ENCODE results near the gene DNAL1. TPM values are rescaled to one million over a fixed set of nuclear protein-coding genes. Genes with fewer than 3 reads are reported as not detected.

The DNAL1 gene
- total and polyA plus RNA-seq, 10 of the 15 experiments (the other 5 are each of a cell fraction or from before 2014, with no cell fraction given): 2.4 to 18.2 (median 7.4) TPM

GRCh38 chr14:73644531-73645247 is at the start of gene DNAL1 (continued):
- TF ChIP-seq ZNF687 (IDR thresholded peaks at IDR 0.05) (peak; percentile 85), CTCF (IDR thresholded peaks at IDR 0.05 in 2 of 3, conservative IDR thresholded peaks at IDR 0.05 in 1 of 3; ENCODE audit: control insufficient read depth in 2 of 3, extremely low read depth in 1 of 3, insufficient read depth in 1 of 3, low read depth in 3 of 3, low read length in 3 of 3) (no peak), CREM (IDR thresholded peaks at IDR 0.05; ENCODE audit: low read depth) (no peak), FOXK2 (IDR thresholded peaks at IDR 0.05) (no peak), GABPA (IDR thresholded peaks at IDR 0.05; ENCODE audit: low read depth) (0 out of 2 replicates have a peak, but pooled peaks have one; percentile 33), POLR2A (IDR thresholded peaks at IDR 0.05; ENCODE audit: low read depth, low read length) (peak; percentile 95), TCF3 (IDR thresholded peaks at IDR 0.05; ENCODE audit: borderline replicate concordance, insufficient read depth, low read depth, low read length) (0 out of 2 replicates have a peak, but pooled peaks have one; percentile 54), SMAD5 (IDR thresholded peaks at IDR 0.05; ENCODE audit: low read depth) (peak; percentile 83; the same call in 1 of the 2 replicates), POLR2AphosphoS5 (IDR thresholded peaks at IDR 0.05; ENCODE audit: low read length) (peak; percentile 94), NR2C2 (IDR thresholded peaks at IDR 0.05; ENCODE audit: borderline replicate concordance, control insufficient read depth, insufficient read length, low read depth) (no peak), DPF2 (IDR thresholded peaks at IDR 0.05) (0 out of 2 replicates have a peak, but pooled peaks have one; percentile 12), PRDM15 (CRISPR knock-in tag; IDR thresholded peaks at IDR 0.05) (no peak), STAT1 (conservative IDR thresholded peaks at IDR 0.05) (no peak), BHLHE40 (IDR thresholded peaks at IDR 0.05; ENCODE audit: borderline replicate concordance in 1 of 2, low read depth in 2 of 2, low read length in 1 of 2) (peak in 1 of 2 experiments; percentile 34; a peak in 1 of 4 replicates), BCLAF1 (IDR thresholded peaks at IDR 0.05) (no peak), NR2C1 (IDR thresholded peaks at IDR 0.05) (peak; percentile 87), MEF2A (IDR thresholded peaks at IDR 0.05; ENCODE audit: insufficient read depth, low read depth, low read length) (no peak)

Measured in GM12878 (cell line).